ENCODE data around the gene PSEN1.

- TF ChIP-seq SMC3 (IDR thresholded peaks at IDR 0.05; ENCODE audit: low read depth, low read length), result no peak
- TF ChIP-seq, protein P1, sequence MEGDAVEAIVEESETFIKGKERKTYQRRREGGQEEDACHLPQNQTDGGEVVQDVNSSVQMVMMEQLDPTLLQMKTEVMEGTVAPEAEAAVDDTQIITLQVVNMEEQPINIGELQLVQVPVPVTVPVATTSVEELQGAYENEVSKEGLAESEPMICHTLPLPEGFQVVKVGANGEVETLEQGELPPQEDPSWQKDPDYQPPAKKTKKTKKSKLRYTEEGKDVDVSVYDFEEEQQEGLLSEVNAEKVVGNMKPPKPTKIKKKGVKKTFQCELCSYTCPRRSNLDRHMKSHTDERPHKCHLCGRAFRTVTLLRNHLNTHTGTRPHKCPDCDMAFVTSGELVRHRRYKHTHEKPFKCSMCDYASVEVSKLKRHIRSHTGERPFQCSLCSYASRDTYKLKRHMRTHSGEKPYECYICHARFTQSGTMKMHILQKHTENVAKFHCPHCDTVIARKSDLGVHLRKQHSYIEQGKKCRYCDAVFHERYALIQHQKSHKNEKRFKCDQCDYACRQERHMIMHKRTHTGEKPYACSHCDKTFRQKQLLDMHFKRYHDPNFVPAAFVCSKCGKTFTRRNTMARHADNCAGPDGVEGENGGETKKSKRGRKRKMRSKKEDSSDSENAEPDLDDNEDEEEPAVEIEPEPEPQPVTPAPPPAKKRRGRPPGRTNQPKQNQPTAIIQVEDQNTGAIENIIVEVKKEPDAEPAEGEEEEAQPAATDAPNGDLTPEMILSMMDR (IDR thresholded peaks at IDR 0.05), result no peak
- TF ChIP-seq FOXM1 (IDR thresholded peaks at IDR 0.05; ENCODE audit: low read depth), result no peak
- TF ChIP-seq NFIC (IDR thresholded peaks at IDR 0.05; ENCODE audit: borderline replicate concordance), result no peak
- no peak for TF ChIP-seq FOXJ3 (CRISPR knock-in tag; IDR thresholded peaks at IDR 0.05)
- no peak for TF ChIP-seq USF2 (IDR thresholded peaks at IDR 0.05; ENCODE audit: borderline replicate concordance, low read depth, low read length)
Observed at GRCh38 chr14:73211251-73212040, 75.1 kb downstream of the PSEN1 start.
